AG04450 (cell line): ENCODE results near the gene AIF1. TPM values are rescaled to one million over a fixed set of nuclear protein-coding genes. Genes with fewer than 3 reads are reported as not detected.

Experiments used
- CTCF ChIA-PET: fragments of 300-600, 350-600 bp; formaldehyde crosslinking; extraction: SDS; loops from one replicate; lab custom pipeline; 2022; ENCODE audit warnings: antibody characterized with exemption, inconsistent platforms; lab: Charles Lee
- POLR2A ChIA-PET: fragments of 350-600 bp; formaldehyde crosslinking; extraction: SDS; loops from one replicate; lab custom pipeline; 2021; ENCODE audit warnings: antibody characterized with exemption, inconsistent platforms; lab: Yijun Ruan, JAX
- DNase-seq: peaks from one replicate; pipeline ENCODE4 v3.0.0-alpha.2; 2011; ENCODE audit warnings: low read depth, low spot score
- H3K27ac ChIP-seq: one replicate; pipeline ENCODE4 v1.5.1; 2012; ENCODE audit warnings: low read depth, low read length, control low read depth
- H3K27me3 ChIP-seq: one replicate; pipeline ENCODE4 v1.6.0; 2012; ENCODE audit warnings: low read length; ENCODE audit not compliant: control insufficient read depth, insufficient read depth
- H3K4me3 ChIP-seq: 2 replicates; pipeline ENCODE4 v1.5.1; 2011; ENCODE audit warnings: mild to moderate bottlenecking, low read depth, low read length, control low read depth
- H3K9me3 ChIP-seq: 2 replicates; pipeline ENCODE4 v1.5.1; 2012; ENCODE audit warnings: low read length; ENCODE audit not compliant: control insufficient read depth, insufficient read depth
- CTCF ChIP-seq: IDR thresholded peaks from 2 replicates; pipeline ENCODE4 v1.5.1; 2011; ENCODE audit warnings: low read depth, low read length, control low read depth, inconsistent platforms
- polyA plus RNA-seq: library from polyadenylated mRNA; depleted of rRNA; stranded (reverse); fragments of >200 nt; gene quantifications from 2 replicates; pipeline ENCODE4 v1.2.3, GENCODE V29; 2011

The AIF1 gene
- polyA plus RNA-seq, 1 experiment, result not detected

GRCh38 chr6:31581434-31582229 lies 33.4 kb upstream of the AIF1 start:
- CTCF ChIA-PET, result interaction anchor here (0.6 to 9.5 kb wide), 11 partner anchors 9 to 103 kb away, joined by 3 to 132 read pairs (median 8); partner anchors contain the start of genes ATP6V1G2, NCR3 and NFKBIL1
- TF ChIP-seq CTCF, result no peak
- DNase-seq, result no peak
- peaks cover 3% of the 10 kb centered on the region for H3K27me3 ChIP-seq
- no peak overlapping the region for H3K27ac ChIP-seq
- no peaks in the 10 kb centered on the region; the same call in 1 of the 2 replicates for H3K9me3 ChIP-seq
- POLR2A ChIA-PET, result interaction anchor here (0.5 kb wide), 1 partner anchor 547 kb away, joined by 3 read pairs; the partner anchor contains the start of gene ATF6B
- H3K4me3 ChIP-seq, result peak overlapping the region; percentile 86

GRCh38 chr6:31582230-31582643 lies 32.8 kb upstream of the AIF1 start, which contains the start of gene LTB:
Gene LTB (minus strand): TSS chr6:31582424. CDS start chr6:31582417, 7 bp downstream.
- peaks cover 2% of the 10 kb centered on the region for H3K27me3 ChIP-seq
- no peak for DNase-seq
- no peak within 1 kb of the TSS for H3K27ac ChIP-seq
- TF ChIP-seq CTCF, result no peak
- peak within 1 kb of the TSS; percentile 86 for H3K4me3 ChIP-seq
- no peaks in the 10 kb centered on the region; the same call in 1 of the 2 replicates for H3K9me3 ChIP-seq
- POLR2A ChIA-PET, result no interaction called here
- CTCF ChIA-PET, result interaction anchor here (0.6 to 9.5 kb wide), 8 partner anchors 8 to 103 kb away, joined by 3 to 132 read pairs (median 12); partner anchors contain the start of genes ATP6V1G2 and NFKBIL1

GRCh38 chr6:31585491-31585890 lies 29.5 kb upstream of the AIF1 start:
- H3K4me3 ChIP-seq, result no peak overlapping the region
- H3K9me3 ChIP-seq, result no peaks in the 10 kb centered on the region; the same call in 1 of the 2 replicates
- no peak for DNase-seq
- H3K27ac ChIP-seq, result no peak overlapping the region
- H3K27me3 ChIP-seq, result peaks cover 2% of the 10 kb centered on the region
- ChIA-PET CTCF (interaction anchor here (5.8 kb wide), 1 partner anchor 12 kb away, joined by 47 read pairs; no protein-coding TSS in a partner anchor), POLR2A (no interaction called here)
- TF ChIP-seq CTCF, result peak; percentile 33

GRCh38 chr6:31586008-31586407 lies 29.0 kb upstream of the AIF1 start, which contains the start of gene LST1:
Gene LST1 (plus strand): TSS chr6:31586277. CDS start chr6:31587300, 1,023 bp downstream.
- ChIA-PET CTCF (interaction anchor here (5.8 kb wide), 1 partner anchor 12 kb away, joined by 47 read pairs; no protein-coding TSS in a partner anchor), POLR2A (no interaction called here)
- DNase-seq, result no peak
- no peaks in the 10 kb centered on the region; the same call in 1 of the 2 replicates for H3K9me3 ChIP-seq
- peaks cover 2% of the 10 kb centered on the region for H3K27me3 ChIP-seq
- no peak for TF ChIP-seq CTCF
- no peak within 1 kb of the TSS for H3K4me3 ChIP-seq
- H3K27ac ChIP-seq, result no peak within 1 kb of the TSS
